NCI-H748 treated with DMSO at 0.1 percent for 48 hours (cell line): ENCODE measurements around the gene PACSIN2.
"Not testable (repeated sequence)": the region's sequence is repeated elsewhere in the genome, so short reads cannot be mapped to it uniquely, and the experiment has no call there.

ENCODE experiments used
- DNase-seq: peaks from one replicate; lab custom pipeline; 2025; lab: John Stamatoyannopoulos, UW

The PACSIN2 gene

DNA sequence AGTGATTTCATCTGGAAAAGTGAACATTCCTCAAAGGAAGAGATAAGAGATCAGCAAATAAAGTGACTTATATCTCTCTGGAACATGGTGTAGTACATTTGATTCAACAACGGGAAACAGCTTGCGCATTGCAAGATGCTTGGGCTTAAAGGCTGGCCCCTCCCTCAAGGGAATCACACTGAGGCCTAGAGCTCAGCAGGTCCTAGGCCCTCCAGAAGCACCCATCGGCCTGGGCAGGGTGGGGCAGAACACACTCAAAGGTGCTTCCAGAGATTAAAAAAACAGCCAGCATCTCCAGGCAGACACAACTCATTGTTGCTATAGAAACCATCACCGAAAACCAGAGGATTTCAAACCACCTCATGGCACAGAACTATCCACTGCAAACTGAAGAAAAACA, 88.8 kb downstream of the PACSIN2 start:
- no peak for DNase-seq

DNA sequence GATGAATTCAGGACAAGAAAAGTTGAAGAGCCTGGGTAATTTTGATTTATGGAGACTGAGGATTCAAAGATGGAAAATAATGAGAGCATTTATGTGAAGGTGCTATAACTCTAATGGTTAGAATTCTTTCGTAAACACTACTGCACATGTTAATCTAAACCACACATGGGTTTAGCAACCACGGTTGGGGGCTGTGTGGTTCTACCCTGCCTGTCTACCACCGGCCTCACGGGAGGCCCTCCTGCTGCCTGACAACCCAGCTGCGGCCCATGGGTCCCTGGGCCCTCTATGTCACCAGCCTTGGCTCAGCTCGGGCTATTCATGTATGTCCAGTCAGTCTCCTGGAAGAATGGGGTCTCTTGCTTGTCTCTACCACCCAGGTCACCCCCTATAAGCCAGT, 89.4 kb downstream of the PACSIN2 start:
- DNase-seq = no peak

DNA sequence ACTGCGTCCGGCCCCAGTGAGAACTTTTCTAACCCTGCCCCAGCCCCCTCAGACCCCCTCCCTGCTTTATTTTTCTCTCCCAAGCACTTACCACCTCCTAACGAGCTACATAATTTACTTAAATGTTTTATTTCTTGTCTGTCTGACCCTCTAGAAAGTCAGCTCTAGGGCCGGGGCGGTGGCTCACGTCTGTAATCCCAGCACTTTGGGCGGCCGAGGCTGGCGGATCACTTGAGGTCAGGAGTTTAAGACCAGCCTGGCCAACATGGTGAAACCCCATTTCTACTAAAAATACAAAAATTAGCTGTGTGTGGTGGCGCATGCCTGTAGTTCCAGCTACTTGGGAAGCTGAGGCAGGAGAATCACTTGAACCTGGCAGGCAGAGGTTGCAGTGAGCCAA, 89.9 kb downstream of the PACSIN2 start:
- DNase-seq = not testable (repeated sequence)

DNA sequence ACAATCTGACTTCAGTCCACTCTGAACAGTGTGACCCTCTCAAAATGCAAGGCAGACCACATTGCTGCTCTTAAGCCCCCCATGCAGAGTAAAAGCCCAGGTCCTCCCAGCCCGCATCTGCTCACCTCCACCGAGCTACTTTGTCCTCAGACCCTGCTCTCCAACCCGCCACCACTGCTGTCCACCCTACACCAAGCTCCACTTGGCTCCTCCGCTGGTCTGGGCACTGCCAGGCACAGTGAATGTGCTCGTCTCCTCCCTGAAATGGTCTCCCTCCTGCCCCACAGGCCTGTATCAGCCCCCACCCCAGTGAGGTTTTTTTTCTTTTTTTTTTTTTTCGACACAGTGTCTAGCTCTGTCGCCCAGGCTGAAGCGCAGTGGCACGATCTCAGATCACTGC, 90.5 kb downstream of the PACSIN2 start:
- DNase-seq = no peak

DNA sequence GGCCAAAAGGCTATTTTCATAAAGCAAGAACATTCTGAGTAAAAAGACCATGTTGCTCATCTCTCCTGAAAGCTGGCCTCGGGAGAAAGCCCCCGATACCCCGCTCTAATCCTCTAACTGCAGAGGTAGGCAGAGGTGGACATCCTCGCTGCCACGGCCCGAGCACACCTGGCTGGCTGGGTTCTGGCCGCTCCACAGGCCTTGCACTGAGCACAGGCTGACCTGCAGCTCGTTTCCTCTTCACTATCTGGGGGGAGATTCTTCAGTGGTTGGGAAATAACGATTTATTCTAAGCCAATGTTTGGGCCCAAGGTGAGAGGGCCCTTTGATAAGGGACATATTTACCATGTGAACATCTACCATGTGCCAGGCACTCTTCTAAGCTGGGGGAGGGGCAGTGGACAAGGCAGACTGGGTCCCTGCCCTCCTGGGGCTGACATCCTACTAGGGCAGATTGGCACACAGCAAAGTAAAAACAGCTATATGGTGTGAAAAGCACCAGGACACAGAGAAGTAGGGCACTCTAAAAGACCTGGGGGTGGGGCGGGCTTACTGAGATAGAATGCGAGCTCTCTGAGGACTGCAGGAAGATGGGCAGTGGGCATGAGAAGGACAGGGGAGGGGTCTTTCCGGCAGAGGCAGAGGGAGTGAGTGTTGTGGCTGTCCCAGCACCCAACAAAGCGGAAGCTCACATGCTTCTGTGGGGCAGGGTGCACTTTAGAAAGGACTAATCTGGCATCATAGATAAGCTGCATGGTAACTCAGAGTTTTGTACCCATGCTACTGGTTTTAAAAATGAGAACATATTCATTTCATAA, 92.4 kb downstream of the PACSIN2 start:
- DNase-seq = no peak

DNA sequence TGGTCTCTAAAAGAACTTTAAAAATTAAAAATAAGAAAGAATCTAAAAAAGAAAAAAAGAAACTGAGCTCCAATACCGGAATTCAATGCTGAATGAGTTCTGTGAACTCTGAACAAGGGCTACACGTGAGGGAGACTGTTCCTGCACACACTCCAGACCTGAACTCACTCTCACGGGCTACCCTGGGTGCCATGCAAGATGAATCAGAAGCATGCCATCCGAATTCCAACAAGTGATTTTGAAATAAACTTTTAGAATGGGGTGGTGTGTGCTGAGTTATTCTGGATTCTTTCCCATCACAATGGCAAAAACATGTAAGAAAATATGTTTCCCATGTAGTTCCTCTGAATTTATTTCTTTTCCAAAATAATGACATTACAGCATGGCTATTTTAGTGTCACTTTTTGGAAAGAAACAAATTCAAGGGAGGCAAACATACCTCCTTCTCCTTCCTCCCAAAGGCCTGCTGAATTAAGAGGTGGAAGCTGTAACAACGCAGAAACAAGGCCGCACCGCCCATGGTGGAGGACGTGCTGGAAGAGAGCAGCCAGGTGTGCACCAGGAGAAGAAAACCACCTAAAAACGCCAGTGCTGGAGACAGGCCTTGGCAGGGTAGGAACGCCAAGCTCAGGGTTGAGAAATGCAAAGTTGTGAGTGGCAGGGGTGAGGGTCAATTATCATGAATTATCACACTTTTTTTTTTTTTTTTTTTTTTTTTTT, 94.7 kb downstream of the PACSIN2 start:
- DNase-seq = no peak

DNA sequence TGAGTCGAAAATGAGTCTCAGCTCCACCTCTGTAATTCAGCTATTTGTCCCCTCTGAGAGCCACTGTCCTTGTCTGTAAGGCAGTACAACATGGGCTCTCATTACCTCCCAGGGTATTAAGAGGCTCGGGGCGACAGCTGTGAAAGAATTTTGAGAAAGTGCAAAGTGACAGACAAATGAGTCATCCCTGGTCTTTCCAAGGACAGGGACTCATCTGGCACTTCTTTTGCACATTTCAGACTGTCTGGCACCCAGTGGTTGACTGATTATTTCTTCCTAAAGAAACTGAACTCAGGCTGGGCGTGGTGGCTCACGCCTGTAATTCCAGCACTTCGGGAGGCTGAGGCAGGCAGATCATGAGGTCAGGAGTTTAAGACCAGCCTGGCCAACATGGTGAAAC, 95.8 kb downstream of the PACSIN2 start:
- DNase-seq = no peak

DNA sequence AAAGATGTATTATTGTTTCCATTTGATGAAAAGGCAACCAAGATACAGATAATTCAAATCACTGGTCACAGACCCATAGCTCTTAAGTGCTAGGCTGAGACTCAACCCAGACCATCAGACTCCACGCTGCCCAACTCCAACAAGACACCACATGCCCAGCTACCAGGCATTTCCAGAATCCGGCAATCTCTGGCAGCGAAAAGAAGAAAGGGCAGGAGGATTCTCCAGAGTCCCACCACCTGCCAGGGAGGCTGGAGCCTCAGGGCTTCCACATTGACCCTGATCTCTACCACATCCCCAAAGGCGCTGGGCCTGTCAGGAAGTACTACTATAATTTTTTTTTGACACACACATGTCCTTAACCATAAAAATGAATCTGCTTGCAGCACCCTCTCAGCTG, 96.4 kb downstream of the PACSIN2 start:
- no peak for DNase-seq

DNA sequence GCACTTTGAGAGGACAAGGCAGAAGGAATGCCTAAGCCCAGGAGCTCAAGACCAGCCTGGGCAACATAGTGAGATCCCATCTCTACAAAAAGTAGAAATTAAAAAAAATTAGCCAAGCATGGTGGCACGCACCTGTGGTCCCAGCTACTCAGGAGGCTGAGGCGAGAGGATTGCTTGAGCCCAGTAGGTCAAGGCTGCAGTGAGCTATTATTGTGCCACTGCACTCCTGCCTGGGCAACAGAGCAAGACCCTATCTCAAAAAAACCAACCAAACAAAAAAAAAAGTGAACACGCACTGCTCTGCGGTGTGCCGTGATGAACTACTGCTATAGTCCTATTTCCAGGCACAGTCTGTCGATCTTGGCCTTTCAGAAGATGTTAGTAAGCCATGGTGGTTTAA, 97.6 kb downstream of the PACSIN2 start:
- DNase-seq = not testable (repeated sequence)

DNA sequence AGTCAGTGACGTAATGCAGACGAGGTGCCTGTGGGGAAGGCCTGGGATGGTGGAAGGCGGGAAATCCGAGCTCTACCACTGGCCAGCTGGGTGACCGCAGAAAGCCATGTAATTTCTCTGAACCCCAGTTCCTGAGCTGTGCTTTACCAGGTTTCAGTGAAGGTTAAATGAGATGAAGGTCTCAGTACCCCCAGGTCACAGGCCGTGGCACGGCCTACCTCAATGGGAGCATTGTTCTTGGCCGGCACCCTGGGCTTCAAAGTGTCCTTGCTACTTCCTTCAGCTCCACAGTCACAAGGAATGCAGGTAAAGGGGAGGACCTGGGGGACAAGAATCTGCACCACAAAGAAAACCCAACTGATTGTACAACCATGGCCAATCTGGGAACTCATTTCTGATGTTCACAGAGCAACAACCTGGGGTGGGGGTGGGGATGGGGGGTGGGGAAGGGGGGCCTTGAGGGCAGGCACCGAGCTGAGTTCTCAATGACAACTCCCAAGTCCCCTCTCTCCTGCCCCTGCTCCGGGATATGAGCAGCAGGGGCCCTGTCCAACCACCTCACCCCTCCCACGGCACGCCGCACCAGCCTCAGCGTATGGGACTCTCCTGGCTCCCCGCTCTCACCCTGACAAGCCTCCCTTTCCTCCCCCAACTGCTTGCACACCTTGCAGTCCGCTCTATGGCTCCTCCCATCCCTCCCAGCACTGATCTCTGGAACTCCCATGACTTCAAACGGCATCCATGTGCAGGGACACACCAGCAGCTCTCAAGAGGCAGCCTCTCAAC, 98.8 kb downstream of the PACSIN2 start:
- DNase-seq = no peak

DNA sequence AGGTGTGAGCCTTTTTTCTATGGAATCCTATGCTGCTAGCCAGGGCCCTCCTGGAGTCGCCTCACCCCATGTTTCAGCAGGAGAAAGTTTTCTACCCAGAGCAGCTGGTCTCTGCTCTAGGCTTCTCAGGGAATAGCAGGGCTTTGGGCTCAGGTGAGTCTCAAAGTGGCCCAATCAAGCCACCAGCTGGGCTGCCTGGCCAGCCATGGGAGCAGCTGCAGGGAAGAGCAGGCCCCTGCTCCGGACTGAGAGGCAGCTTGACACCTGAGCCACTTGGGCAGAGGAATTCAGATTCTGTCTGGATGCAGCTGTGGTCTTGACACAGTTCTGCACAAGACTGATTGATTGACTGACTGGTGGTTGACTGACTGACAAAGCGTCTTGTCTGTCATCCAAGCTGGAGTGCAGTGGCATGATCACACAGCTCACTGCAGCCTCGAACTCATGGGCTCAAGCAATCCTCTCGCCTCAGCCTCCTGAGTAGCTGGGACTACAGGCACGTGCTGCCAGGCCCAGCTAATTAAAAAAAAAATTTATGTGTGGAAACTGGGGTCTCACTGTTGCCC, 100.4 kb downstream of the PACSIN2 start:
- no peak for DNase-seq

DNA sequence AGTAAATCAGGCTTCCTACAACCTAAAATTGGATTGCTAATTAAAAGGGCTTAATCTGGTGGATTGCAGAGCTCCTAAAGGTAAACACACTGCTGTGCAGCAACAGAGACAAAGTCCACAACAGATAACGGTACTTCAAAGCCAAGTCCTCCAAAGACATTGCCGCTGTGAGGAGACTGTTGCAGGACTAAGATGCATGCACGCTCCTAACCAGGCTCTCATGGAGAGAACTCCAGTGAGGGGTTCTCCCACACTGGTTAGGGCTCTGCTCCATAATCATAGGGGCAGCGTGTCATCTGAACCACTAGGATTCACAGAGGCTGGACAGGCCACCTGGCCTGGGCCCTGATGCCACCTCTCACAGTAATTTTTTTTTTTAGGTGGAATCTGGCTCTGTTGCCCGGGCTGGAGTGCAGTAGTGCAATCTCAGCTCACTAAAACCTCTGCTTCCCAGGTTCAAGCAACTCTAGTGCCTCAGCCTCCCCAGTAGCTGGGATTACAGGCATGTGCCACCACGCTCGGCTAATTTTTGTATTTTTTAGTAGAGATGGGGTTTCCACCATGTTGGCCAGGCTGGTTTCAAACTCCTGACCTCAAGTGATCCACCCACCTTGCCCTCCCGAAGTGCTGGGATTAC, 101.0 kb downstream of the PACSIN2 start:
- no peak for DNase-seq

DNA sequence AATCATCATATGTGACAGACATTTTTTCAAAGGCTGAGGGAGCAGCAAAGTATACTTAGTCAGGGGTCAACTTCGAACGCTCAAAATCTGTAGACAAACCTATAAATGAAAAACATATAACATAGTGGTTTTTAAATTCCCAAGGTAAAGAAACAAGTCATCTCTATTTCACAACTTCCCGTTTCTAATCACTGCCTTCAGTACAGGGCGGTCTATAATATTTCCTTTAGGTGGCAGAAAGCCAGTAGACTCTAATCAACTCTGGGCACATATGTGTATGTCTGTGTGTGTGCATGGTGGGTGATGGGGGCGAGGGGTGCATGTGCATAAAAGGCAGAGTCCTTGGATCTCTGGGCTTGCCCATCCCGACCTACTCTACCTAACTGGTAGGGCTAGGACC, 102.9 kb downstream of the PACSIN2 start:
- no peak for DNase-seq

DNA sequence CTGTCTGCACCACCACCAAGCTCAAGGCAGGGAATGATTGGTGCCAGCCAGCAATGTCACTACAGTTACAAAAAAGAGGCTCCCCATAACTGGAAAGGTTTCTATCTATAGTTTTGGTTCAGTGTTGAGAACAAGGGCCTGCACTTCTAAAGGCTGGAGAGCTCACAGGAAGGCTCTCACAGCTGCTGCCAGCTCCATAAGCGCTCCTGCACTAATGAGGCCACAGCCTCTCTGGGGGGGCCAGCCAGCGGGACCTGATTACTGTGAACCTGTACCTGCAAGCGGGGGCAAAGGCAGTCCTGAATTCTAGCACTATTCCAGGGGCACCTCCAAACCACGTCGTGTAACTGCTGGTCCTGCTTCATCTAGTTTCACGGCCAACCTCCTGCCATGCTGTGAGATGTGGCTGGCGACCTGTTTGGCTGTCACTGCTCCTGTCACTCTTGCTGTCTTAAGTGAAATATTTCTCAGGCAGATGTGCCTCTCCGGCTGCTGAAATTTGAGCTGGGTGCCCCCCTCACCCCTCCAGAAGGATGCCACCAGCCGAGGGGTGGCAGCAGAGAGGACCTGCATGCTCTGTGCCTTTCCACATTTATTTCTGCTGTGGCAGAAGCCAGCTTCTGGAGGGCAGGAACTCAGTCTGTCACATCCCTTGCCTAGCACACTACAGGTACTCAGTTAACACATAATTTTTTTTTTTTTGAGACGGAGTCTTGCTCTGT, 104.6 kb downstream of the PACSIN2 start:
- no peak for DNase-seq

DNA sequence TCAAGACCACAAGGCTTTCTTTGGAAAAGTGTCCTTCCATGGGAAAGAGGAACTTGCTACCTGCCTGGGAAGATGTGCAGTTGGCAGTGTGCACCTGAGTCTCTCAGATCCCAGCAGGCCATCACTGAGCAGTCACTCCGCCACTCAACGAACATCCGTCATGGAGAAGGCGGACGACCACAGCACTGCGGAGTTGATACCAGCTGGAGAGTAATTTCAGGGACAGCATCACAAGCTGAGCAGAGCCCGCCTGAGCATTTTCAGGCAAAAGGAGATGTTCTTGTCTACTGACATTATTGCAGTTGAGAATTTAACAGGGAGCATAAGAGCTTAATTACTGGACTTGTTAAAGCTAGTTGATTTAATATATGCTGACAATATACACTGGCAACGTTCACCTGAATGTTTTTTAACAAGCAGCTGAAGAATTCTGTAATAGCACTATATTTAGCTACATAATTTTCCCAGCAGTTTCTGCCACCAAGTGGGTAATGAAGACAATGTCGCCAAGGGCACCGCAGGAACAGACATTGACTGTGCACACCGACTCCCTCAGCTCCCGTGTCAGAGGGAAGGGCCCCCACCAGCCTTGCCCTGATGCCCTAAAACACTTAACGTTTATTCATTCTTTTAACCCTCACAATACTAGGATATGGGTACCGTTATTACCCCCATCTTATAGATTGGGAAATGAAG, 105.4 kb downstream of the PACSIN2 start:
- DNase-seq = no peak

DNA sequence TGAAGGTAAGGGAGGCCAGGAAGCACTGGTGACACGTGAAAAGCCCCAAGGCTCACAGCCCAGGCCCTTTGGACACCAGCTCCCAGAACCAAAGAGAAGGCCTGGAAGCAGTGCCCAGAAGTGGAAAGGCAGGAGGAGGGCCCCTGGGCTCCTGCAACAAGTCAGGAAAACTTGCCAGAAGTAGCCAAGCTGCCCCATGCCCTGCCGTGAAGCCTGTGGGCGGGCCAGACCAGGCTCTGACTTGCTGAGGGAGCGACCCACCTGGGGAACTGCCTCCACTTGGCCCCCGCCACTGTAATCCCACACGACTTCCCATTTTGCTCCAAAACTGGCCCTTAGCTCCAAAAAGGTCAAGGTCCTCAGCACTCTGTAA, 106.6 kb downstream of the PACSIN2 start:
- DNase-seq = no peak

DNA sequence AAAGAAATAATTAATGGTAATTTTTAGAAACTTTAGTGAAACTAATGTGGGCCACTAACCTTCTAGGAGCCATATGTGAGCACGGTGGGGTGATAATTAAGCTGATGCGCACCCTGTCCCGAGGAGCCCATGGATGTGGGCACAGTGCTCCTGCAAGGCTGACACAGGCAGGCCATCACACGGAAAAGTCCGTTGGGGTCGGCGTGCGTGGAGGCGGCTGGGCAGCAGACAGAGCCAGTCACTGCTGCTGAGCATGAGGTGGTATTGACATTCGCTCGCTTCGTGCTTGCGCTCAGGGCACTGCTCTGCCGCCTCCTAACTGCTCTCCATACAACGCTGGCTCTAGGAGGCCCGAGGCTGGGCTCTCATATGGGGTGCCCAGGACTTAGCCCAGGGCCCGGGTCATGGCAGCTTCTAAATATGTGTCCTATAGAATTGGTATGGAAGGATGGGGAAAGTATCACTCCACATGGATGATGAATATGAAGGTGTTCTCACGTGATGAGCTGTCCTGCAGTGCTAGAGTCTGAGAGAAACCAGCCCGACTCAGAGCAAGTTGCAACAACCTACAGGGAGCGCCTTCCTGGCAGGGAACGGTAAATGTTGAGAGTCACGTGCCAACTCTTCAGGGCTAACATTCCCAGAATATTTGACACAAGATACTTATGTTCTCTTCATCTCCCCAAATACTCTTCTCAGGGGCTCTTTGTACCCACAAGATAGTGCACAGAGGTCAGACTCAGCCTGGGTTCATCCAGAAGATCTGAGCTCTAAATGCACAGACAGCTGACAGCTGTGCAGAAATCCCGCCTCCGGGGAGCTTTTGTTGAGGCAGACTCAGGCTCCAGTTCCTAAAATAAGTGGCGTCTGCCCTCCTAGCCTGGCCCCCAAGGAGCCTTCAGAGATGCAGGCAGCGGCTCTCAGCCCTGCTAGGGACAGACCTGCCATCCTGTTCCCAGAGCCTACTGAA, 107.3 kb downstream of the PACSIN2 start:
- DNase-seq = no peak

DNA sequence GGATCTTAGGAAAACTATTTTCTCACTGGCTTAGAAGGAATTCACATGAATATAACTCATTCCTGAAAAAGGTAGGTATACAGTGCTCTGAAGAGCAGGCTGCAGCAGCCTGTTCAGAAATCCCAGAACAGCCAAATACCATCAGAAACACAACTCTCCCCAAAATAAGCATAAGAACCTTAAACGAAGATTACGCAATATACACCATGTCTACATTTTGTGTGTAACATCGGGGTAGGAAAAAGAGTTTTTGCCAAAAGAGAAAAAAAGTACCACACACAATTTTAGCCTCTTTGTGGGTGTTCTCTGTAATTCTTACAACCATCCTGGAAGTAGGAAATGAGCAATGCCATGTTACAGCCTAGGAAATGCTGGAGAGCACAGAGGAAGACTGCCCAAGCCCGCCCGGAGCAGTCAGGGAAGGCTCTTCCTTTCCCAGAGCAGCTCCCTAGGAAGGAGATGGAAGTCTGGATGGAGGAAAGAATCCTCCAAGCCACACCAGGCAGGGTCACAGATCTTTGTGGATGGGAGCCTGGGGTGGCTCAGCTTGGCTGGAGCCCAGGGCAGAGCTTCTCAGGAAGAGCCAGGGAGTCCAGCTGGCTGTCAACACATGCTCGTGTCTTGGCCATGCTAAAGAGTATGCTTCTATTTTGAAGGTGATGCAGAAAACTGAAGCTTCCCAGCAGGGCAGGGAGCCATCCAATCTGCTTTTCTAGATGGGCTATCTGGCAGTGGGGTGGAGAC, 108.2 kb downstream of the PACSIN2 start:
- no peak for DNase-seq

DNA sequence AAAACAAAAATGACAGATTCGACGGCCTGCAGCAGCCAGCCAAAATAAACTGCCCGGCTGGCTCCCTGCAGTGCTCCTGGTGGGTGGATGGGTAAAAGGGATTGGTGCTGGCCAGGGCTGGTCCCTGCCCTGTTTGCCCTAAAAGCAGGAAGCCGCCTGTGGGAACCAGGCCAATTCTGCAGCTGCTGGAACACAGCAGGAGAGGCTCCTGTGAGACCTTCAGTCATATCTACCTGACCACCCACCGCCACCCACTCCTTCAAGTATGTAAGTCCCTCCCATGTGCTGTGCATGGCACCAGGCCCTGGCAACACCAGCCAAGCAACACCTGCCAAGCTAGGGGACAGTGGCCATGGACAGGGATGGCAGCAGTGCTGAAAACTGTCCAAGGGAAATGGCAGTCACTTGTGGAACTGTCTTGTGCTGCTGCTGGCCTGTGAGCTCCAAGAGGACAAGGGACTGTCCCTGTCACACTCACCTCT, 109.2 kb downstream of the PACSIN2 start:
- no peak for DNase-seq
